Measurements from ENCODE around the gene BUD13.

BUD13 gene

DNA sequence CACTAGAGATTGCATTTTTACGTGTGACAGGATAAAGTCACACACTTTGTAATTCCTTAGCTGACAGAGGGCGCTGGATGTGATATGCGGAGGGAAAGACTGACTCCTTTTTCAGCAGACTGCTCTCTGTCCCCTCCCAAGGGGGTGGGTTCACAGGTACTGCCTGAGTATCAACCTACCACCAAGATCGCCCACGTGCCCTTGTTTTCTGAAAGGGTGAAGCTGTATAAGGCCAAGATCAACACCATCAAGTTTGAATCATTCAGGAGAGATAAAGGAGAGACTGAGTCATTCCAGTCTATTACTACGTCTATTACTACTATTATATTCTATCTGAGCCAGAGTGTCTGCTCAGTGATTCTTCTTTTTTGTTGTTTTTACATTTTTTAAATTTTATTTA, 30.7 kb downstream of the BUD13 start:
- no peak for DNase-seq

DNA sequence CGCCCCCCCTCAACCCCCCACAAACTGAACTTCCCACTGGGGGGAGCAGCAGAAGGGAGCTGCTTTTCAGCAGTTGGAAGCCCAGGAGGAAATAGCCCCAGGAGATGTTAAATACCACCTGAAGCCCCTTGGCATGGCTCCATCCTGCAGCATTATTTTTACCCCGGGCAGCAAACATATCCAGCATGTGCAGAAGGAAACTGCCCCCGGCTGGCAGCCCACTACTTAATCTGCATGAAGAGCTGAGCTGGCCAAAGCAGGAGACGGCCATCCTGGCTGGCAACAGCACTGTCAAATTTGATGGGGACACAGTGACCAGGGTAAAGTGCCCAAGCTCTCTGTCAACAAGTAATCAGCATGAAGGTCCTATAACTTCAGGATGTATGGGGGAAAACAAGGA, 32.0 kb downstream of the BUD13 start:
- no peak for DNase-seq

DNA sequence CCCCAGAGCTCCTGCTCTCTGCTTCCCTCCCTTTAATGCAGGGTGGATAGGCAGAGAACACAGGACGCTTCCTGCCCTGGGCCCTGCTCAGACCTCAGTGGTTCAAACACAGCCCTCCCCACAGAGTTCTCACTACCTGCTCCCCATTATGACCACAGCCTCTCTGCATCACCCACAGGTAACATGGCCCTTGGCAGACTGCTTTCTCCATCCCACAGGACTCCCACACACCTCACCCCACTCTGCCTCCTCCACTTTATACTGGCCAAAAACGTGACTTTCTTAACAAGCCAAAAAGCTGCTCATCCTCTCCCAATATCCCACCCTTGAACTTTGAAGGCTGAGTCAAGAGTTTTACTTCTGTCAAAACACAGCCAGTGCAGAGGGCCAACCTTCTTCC, 33.8 kb downstream of the BUD13 start:
- no peak for DNase-seq

DNA sequence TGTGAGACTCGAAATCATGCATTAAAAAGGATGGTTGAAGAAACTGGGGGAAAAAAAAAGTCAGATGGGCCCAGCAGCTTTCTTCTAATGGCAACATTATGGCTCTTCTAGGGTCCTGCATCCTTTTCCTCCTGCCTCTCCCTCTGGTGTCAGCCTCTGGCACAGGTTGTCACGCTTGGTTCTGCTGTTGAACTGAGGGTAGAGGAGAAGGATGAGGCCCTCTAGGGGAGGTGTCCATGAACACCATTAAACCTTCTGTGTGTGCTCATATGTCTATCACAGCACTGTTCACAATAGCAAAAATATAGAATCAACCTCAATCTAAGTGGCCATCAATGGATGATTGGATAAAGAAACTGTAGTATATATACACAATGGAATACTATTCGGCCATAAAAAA, 36.0 kb downstream of the BUD13 start:
- DNase-seq, result no peak

DNA sequence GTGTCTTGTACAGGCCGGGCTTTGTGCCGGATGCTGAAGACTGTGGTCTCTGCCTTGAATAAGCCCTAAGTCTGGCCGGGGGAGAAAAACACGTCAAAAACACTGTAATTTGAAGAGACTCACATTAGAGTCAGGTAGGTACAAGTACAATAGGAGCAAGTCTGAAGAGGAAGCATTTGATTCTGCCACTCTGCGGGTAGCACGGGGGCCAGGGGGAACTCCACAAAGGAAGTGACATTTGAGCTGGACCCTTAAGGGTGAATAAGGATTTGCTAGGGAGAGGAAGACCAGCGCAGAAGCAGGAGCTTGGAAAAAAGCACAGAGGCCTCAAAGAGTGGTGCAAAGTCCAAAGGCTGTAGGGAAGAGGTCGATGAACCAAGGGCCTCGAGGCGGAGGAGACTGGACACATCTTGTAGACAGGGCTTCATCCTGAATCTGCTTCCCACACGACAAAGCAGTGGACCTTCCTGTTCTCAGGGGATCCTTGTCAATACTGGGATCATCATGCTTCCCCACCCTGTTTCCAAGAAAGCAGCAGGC, 38.7 kb downstream of the BUD13 start:
- DNase-seq, result no peak

DNA sequence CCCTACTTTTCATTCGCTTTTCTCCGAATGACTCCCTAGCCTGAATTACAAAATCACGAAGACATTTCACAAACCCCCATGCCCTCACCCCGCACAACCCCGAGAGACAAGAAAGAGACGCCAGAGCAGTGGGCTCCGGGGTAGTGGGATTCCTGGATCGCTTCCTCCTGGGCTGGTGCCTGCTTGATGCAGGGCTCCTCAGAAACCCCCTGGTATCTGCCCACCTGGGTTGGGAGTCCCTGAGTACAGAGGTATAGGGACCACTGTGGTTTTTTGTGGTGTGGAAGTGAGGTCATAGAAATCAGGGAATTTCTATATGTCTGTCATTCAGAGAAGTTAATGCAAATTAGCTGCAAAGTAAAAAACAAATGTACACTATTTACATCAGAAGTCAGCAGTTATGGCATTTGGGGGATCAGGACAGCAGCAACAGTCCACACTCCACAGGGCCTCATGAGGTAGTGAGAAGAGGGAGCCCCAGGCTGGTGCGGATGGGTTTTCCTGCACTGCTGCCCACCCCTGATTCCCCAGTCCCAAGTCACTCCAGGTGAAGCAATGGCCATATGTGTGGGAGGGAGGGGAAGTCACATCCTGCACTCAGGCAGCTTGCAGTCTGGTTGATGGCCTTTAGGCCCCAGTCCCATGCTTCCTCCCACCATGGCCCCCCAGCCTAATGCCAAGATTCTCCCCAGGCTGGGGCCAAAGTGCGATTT, 39.6 kb downstream of the BUD13 start:
- no peak for DNase-seq

DNA sequence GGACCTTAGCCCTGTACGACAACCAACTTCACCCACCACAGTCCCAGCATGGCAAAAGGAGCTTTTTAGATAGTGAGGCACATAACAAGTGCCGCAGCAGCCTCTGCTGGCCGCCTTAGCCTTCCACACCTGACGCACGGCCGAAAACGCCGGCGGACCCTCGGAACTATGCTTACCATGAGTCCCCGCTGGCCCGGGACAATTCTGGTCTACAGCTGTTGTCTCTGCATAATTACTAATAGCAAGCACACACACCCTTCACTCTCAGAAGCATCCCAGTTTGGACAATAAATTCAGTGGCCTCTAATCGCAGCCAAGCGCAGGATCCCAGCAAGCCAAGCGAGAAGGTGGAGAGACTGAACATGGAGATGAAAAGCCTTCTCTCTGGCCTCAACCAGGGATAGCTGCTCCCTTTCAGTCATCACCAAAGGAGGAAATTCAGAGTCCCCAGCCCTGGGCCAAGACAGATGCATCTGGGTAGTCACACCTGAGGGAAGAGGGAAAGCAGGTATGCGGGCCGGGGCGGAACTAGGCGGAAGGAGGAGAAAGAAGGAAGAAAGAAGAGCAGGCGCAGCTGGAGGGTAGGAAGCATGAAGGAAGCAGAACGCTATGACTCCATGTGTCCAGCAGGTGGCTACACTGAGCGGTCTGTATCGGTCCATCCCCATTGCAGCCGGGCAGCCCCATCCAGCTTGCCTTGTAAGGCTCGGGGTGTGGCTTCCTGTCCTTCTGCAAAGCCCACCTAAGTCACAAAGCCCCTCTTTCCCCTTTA, 40.3 kb downstream of the BUD13 start:
- DNase-seq, result peak; percentile 3

DNA sequence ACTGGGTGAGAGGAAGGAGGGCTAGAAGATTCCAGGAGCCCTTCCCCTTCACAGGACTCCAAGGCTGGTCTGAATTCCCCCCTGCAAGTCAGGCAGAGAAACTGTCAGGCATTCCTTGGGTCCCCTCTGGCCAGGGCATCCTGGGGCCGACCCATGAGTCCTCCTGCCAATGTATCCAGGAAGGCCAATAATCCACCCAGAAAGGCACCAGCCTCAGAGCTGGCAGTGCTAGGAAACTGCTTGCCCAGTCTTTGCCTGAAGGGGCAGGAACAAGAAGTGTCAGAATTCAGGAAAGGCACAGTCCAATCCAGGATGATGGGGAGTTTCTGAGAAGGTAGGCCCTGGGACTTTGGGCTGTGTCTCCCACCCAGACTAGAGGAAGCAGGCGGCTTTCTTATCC, 41.0 kb downstream of the BUD13 start:
- DNase-seq, result no peak

DNA sequence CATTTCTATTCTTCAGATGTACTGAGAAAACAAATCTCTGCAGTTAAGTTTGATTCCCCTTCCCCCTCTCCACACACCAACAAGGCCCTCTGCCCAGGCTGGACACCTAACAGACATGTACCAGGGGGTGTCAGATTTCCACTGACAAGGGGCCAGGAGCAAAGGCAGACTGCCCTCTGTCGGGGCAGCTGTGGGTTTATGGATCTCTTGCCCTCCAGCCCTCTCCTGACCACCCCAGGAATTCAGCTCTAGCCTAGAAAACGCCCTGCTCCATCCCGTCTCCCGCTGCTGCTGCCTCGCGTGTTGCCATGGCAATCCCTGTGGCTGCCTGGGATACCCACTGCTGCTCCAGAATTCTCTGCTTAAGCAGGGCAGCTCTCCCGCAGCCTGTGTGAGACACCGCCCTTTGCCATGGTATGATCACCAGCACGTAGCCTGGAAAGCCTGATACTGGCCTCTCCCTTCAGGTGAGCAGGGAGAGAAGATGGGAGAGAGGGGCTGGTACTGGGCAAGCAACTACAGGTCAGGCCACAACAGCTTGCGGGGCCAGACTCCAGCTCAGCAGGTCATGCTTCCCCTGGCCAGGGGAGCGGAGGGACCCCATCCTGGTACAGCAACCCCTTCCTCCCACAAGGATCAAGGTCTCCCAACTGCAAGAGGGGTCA, 41.6 kb downstream of the BUD13 start:
- DNase-seq, result no peak

DNA sequence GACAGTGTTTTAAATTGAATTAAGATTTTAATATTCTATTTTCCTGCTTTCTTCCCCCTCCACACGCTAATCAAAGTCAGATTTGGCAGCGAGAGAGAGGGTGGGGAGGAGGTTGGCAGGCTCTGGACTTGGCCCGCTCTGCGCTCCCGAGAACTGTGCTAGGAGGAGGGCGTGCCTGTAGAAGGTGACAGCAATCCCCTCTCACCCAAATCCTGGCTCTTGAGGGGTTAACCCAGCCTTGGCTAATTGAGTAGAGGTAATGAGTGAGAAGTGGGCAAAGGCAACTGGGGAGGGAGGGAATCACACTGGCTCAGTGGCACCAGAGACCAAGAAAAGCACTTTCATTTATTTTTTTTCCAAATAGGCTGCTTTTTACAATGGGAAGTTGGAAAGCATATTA, 42.2 kb downstream of the BUD13 start:
- DNase-seq, result no peak

DNA sequence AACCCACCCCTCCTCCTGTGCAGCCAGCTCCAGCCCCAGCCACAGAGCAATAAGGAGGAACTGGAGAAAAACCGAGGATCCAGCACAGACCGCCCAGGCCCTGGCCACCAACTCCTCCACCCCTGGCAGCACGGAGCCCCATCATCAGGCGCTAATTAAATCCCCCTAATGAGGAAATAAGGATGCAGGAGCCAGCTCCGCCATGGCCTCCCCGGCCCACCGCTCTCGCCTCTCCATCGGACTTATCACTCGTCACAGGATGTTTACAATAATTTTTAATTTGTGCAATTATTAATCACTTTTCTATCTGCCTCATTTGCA, 42.6 kb downstream of the BUD13 start:
- DNase-seq, result no peak

DNA sequence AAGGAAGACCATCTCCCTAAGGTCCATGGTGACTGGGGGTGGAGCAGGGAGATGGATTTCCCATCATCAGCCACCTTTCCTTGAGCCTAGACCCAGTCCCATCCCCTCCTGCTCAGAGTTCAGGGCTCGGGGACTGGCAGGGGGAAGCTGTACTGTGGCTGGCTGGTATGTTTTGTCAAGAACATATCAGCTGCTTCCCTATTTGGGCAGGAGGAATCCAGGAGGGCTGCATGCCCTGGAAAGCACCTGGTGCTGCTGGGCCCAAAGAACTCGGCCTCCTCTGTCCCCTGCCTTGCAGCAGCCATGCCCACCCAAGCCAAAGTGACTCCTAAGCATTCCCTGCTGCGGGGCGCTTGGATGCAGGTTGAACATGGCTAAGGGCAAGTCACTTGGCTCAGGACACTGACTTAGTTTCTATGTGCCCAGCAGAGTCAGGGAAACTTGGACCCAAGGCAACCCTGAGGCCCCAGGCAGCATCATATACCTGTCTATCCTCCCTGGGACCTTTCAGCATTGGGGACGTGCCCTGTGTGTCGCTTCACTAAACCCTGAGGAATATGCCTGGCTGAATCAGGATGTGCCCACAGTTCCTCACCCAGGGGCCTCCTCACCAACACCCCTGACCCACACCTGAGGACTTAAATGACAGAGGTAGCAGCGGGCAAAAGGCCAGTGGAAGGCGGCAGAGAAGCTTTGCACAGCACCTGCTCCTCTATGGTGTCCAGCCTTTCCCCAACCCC, 43.1 kb downstream of the BUD13 start:
- no peak for DNase-seq

DNA sequence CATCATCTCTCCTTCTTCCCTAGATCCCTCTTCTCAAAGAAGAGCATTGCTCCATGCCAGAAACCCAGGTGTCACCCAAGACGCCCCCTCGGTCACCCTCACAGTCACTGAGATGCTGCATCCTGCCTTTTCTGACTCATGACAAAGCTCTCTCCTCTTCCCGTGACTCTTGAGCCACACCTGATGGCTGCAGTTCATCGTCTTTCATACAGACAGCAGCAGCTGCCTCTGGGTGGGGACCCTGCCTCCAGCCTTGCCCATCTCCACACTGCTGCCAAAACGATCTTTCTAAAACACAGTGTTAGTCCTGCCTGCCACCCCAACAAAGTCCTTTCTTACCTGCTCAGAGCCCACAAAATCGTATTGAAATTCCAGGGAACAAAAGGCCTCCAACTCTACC, 44.8 kb downstream of the BUD13 start:
- no peak for DNase-seq

DNA sequence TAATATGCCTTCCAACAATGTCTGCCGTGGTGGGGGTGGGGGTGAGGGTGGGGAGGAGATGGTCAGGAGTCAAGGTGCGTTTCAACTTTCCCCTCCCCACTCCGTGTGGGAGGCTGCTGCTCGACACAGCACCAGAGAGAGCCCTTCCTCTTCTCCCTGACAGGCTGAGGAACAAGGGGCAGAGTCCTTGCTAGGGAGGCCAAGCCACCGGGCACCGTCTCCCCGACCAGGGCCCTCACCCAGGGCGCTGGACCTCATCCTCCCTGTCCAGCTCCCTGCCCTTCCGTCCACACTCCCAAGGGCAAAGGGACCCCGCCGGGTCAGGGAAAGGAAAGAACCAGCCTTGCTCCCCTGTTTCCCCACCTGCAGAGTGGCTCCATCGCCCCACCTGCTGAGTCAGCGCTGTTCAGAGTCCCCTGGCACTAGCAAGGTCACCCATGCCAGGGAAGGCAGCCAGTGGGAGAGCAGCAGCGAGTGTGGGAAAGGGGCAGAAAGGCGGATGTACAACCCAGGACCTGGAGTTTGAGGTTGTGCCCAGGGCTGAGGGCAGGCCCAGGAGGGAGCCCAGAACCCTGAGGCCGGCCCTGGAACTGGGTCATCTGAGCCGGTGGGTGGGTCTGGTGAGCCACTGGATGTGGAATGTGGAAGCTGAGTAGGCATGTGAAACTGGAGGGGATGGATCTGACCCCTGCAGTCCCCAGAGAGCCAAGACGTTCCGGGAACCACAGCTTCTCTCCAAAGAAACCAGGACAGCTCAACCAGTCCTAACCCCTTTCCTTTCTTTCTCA, 47.2 kb downstream of the BUD13 start:
- DNase-seq, result no peak

DNA sequence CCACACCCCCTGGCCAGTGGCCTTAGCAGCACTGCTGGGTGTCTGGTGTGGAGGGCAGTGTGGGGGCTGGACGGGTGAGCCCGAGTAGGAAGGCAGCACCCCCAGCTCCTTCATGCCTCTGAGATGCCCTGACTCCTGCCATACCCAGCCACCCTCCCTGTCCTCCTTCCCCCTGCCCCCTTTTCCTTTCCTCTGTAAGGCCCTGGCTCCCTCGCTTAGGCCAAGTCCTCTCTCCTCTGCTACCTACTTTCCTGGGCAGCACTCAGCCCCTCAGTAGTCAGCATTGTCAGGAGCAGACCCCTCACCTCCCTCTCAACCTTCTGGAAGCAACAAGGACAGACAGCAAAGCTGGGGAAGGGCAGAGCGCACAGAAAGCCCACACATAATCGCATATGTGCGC, 48.0 kb downstream of the BUD13 start:
- no peak for DNase-seq

DNA sequence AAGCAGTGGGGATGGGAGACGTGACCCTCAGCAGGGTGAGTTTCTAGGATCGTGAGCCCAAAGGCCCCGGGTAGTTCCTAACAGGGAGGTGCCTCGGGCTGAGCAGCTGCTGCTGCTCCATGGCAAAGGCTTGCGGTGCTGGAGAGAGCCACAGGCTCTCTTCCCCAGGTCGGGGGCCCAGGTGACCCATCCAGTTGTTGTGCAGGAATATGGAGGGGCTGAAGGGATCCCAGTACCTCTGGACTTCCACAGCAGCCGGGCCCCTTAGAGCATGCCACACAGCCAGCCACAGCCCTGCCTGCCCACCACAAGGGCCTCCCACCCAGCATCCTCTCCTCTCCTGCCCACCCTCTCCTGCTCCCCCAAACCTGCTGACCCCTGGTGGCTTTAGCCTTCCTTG, 49.3 kb downstream of the BUD13 start:
- no peak for DNase-seq

DNA sequence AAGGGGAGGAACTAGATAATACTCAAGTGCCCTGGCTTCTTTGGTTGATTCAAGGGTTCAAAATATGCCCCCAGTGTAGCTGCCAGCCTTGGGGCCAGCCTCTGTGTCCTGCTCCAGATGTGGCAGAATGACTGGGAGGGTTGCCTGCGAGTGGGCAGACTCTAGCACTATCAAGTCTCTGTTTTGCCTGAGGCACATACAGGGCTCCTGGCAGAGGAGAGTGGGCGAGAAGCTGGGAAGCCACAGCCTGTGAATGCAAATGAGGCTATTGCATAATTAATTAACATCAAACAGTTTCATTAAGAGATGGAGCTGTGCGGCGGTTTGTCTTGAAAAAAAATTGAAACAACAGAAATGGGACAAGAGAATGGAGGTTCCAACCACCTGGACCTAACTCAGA, 50.8 kb downstream of the BUD13 start:
- DNase-seq, result no peak

DNA sequence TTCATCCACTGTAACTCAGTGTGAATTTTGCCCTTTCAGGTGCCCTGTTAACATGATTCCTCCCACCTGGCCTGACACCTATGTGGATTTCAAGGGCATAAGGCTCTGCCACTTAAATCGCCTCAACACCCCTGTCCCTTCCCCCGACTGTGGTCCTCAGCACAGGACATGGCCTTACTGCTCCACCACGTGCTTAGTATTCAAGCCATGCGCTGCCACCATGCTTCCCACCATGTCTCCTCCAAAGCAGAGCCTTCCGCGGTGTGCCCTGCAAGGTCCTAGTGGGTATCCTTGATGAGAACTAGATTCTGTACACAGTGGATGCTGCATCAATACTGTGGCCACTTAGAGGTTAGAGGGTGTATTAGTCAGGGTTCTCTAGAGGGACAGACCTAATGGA, 51.9 kb downstream of the BUD13 start:
- DNase-seq, result no peak

DNA sequence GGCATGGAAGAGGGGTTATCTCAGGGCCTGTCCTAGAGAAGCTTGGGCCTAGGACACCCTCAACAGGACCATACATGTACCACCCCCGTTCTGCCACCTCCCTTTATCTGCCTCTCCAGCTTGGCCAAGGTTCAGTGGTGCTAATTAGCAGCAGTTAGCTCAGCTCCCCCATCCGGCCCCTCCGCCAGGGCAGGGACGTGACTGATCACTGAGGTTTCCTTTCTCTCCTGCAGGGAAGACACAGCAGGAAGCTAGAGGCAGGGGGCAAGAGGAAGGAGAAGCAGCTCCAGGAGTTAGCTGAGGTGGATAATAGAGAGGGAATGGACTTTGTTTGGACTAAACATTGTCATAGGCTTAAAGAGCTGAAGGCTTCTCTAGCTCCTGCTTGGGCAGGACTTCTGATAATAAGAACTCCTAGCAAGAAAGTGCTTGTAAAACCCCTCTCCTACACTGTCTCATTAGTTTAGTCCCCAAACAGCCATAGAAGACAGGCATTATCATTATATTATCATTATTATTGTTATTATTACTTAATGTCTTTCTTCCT, 53.8 kb downstream of the BUD13 start:
- DNase-seq, result no peak

DNA sequence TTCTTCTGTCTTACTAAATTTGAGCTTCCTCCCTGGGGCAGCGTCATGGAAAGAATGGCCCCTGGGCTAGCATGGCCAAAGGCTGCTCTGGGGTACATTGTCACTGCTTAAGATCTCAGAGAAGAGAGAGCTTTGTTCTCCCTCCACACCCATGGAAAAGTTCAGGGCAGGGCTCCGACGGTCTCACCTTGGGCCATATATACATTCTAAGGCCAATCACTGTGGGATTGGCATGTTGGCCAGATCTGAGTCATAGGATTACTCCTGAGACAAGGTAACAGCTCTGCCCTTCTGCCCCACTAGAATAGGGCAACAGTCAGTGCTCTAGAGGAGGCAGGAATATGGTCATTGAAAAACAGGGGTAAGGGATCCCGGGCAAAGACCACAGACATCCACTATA, 56.2 kb downstream of the BUD13 start:
- no peak for DNase-seq

DNA sequence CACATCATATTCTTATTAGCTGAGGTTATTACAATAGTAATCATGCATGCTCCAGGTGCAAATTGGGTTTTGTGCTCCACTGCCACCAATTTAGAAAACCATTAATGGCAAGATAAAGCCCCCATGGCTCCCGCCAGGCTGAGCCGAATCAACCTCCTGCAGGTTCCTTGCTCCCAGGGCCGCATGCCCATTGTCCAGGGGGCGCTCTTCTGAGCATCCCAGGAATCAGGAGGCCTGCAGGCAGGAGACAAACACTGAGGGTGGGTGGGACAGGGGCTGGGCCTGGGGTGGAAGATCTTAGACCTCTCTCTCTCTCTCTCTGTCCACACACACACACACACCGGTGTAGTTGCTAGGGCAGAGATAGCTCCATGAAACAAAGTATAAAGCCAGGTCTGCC, 57.4 kb downstream of the BUD13 start:
- DNase-seq, result no peak

DNA sequence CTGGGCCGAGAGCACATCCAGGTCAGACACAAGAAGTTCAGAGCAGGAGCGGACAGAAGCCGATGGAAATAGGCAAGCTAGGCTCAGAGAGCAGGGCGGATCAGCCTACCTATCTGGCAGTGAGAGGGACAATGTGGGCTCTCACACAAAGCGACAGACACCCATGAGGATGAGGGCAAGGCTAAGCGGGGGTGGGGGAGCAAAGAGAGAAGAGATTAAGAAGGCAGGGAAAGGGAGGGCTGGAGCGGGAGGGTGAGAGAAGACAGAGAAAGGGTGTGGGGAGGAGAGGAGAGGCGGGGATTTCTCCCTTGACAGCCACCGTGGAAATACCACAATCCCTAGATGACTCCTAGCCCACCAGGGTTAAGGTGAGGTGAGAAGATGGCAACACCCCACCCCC, 57.9 kb downstream of the BUD13 start:
- no peak for DNase-seq
